IPS-18a (cell line): ENCODE results near the gene CLRN2.
"Not testable (repeated sequence)": the region's sequence is repeated elsewhere in the genome, so short reads cannot be mapped to it uniquely, and the experiment has no call there.

Experiments
- H3K27ac ChIP-seq: one replicate; pipeline ENCODE4 v1.5.1; 2013; ENCODE audit warnings: low read length
- H3K27me3 ChIP-seq: one replicate; pipeline ENCODE4 v1.6.1; 2013; ENCODE audit warnings: mild to moderate bottlenecking, low read length; ENCODE audit not compliant: control insufficient read depth, insufficient read depth
- H3K36me3 ChIP-seq: one replicate; pipeline ENCODE4 v1.6.1; 2013; ENCODE audit warnings: low read depth, low read length; ENCODE audit not compliant: control insufficient read depth
- H3K4me1 ChIP-seq: one replicate; pipeline ENCODE4 v1.6.1; 2013; ENCODE audit warnings: low read depth, low read length; ENCODE audit not compliant: control insufficient read depth
- H3K4me3 ChIP-seq: one replicate; pipeline ENCODE4 v1.5.1; 2013; ENCODE audit warnings: low read length
- H3K9ac ChIP-seq: one replicate; pipeline ENCODE4 v1.6.1; 2013; ENCODE audit warnings: mild to moderate bottlenecking, low read length, moderate library complexity
- H3K9me3 ChIP-seq: one replicate; pipeline ENCODE4 v1.6.1; 2013; ENCODE audit warnings: low read depth, low read length; ENCODE audit not compliant: control insufficient read depth

CLRN2 gene

DNA sequence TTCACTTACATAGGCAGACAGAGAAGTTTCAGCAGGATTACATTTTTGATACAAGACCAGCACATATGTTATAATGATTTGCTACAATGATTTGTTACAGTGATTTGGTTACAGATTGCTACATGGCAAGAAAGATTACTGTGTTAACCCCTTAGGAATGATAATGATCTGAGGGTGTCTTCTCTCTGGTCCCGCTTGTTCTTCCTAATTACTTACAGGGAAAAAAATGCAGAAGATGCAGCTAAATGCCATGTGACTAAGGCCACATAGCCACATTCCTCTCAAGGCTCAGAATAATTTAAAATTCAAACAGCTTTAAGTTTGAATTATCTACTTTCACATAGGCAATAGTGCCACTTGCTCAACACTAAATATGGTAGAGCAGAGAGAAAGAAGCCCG lies 52.3 kb downstream of the CLRN2 start:
- no peak overlapping the region for H3K9ac ChIP-seq
- H3K27ac ChIP-seq: no peak overlapping the region
- H3K4me1 ChIP-seq: no peaks in the 10 kb centered on the region
- H3K4me3 ChIP-seq: no peak overlapping the region
- no peaks in the 10 kb centered on the region for H3K36me3 ChIP-seq
- no peaks in the 10 kb centered on the region for H3K9me3 ChIP-seq
- H3K27me3 ChIP-seq: no peaks in the 10 kb centered on the region

DNA sequence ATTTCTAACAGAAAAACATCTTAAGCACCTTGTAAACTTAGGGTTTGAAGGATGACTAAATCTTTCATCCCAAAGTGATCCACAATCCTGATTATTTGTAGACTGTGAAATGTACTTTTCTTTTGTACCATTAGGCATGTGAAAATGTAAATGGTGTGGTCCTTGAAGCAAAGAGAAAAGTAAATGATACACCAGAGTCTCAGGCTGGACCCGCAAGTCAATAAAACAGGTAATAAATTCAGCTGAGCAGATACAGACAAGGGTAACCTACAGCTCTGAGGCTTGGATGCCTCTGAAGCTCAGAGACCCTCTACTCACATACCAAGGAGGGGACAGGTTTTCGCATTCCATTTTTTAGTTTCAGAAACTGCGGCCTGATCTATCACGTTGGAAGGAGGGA lies 59.2 kb downstream of the CLRN2 start:
- Histone ChIP-seq H3K36me3 (no peaks in the 10 kb centered on the region), H3K9me3 (no peaks in the 10 kb centered on the region), H3K4me3 (no peak overlapping the region), H3K27ac (no peak overlapping the region), H3K9ac (no peak overlapping the region), H3K4me1 (no peaks in the 10 kb centered on the region), H3K27me3 (peaks cover 8% of the 10 kb centered on the region)

DNA sequence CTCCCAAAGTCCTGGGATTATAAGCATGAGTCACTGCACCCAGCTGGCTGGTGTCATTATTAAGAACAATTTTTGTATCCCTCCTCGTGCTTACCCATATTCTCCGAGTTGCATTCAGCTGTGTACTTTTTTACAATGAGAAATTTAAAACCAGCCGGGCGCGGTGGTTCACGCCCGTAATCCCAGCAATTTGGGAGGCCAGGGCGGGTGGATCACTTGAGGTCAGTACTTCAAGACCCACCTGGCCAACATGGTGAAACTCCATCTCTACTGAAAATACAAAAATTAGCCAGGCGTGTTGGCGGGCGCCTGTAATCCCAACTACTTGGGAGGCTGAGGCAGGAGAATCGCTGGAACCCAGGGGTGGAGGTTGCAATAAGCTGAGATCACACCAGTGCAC lies 60.2 kb downstream of the CLRN2 start:
- H3K27ac ChIP-seq, H3K4me3 ChIP-seq, H3K9me3 ChIP-seq, H3K36me3 ChIP-seq, H3K27me3 ChIP-seq, H3K9ac ChIP-seq, H3K4me1 ChIP-seq: not testable (repeated sequence)
